Keratinocyte (primary cell): ENCODE results near the gene OPTC. TPM values are rescaled to one million over a fixed set of nuclear protein-coding genes. Genes with fewer than 3 reads are reported as not detected.

Source experiments
- DNase-seq: peaks from one replicate; pipeline ENCODE4 v3.0.0-alpha.2; 2011; ENCODE audit warnings: low read depth, missing footprints, low spot score
- FAIRE-seq: peaks from 2 replicates; lab custom pipeline; 2011; peaks lifted over from hg19 to GRCh38; lab: Jason Lieb, UNC
- H2AFZ ChIP-seq: 2 replicates; pipeline ENCODE4 v1.6.0; 2012; ENCODE audit warnings: low read length, control low read depth, inconsistent platforms; ENCODE audit not compliant: control insufficient read depth
- H3K27ac ChIP-seq: 2 replicates; pipeline ENCODE4 v1.5.1; 2011; ENCODE audit warnings: low read length; ENCODE audit not compliant: control insufficient read depth, insufficient read depth
- H3K27me3 ChIP-seq: 3 replicates; pipeline ENCODE4 v1.6.0; 2011; ENCODE audit warnings: low read length; ENCODE audit not compliant: control insufficient read depth, insufficient read depth; ENCODE audit errors: extremely low read depth
- H3K36me3 ChIP-seq, 2 experiments: 2 replicates in 1 of 2; 3 replicates in 1 of 2; pipeline ENCODE4 v1.5.1; 2011; ENCODE audit warnings: low read length in 2 of 2, mild to moderate bottlenecking in 1 of 2; ENCODE audit not compliant: control insufficient read depth in 2 of 2, insufficient read depth in 2 of 2; ENCODE audit errors: extremely low read depth in 1 of 2
- H3K4me1 ChIP-seq: 3 replicates; pipeline ENCODE4 v1.5.1; 2011; ENCODE audit warnings: low read length; ENCODE audit not compliant: control insufficient read depth, insufficient read depth; ENCODE audit errors: extremely low read depth
- H3K4me2 ChIP-seq: 3 replicates; pipeline ENCODE4 v1.6.0; 2011; ENCODE audit warnings: low read depth, low read length; ENCODE audit not compliant: control insufficient read depth, insufficient read depth; ENCODE audit errors: extremely low read depth
- H3K4me3 ChIP-seq, 3 experiments: fragments of 200-600 bp in 1 of 3; sonication (generic) in 1 of 3; 2 replicates in 2 of 3; 3 replicates in 1 of 3; pipeline ENCODE4 v1.5.1; 2011 to 2016; ENCODE audit warnings: low read length in 3 of 3, mild to moderate bottlenecking in 3 of 3, control low read depth in 2 of 3, inconsistent platforms in 1 of 3, low read depth in 1 of 3, mixed read lengths in 1 of 3, mixed run types in 1 of 3, moderate library complexity in 1 of 3; ENCODE audit not compliant: control insufficient read depth in 2 of 3, insufficient read depth in 2 of 3; ENCODE audit errors: extremely low read depth in 1 of 3
- H3K79me2 ChIP-seq: 2 replicates; pipeline ENCODE4 v1.6.0; 2012; ENCODE audit warnings: low read length; ENCODE audit not compliant: control insufficient read depth, insufficient read depth
- H3K9ac ChIP-seq: 3 replicates; pipeline ENCODE4 v1.6.0; 2011; ENCODE audit warnings: low read length; ENCODE audit not compliant: control insufficient read depth, insufficient read depth; ENCODE audit errors: extremely low read depth
- H3K9me1 ChIP-seq: 3 replicates; pipeline ENCODE4 v1.6.0; 2011; ENCODE audit warnings: low read length; ENCODE audit not compliant: control insufficient read depth, insufficient read depth; ENCODE audit errors: extremely low read depth
- H3K9me3 ChIP-seq: 2 replicates; pipeline ENCODE4 v1.5.1; 2012; ENCODE audit warnings: low read depth, low read length; ENCODE audit not compliant: control insufficient read depth
- H4K20me1 ChIP-seq: 3 replicates; pipeline ENCODE4 v1.6.0; 2011; ENCODE audit warnings: low read length; ENCODE audit not compliant: control insufficient read depth, insufficient read depth; ENCODE audit errors: extremely low read depth
- CTCF ChIP-seq, 3 experiments: IDR thresholded peaks in 1 of 3; conservative IDR thresholded peaks in 1 of 3; optimal IDR thresholded peaks in 1 of 3; 2 replicates in 2 of 3; 3 replicates in 1 of 3; pipeline versions ENCODE3 to v1.5.1; 2011; ENCODE audit warnings: low read length in 3 of 3, mild to moderate bottlenecking in 3 of 3, moderate library complexity in 2 of 3, control low read depth in 1 of 3, inconsistent platforms in 1 of 3; ENCODE audit not compliant: insufficient read depth in 2 of 3; ENCODE audit errors: extremely low read depth in 1 of 3
- EZH2 ChIP-seq: IDR thresholded peaks from one replicate; pipeline ENCODE4 v1.6.1; 2012; ENCODE audit warnings: inconsistent platforms, mild to moderate bottlenecking, low read length, moderate library complexity
- dilution Hi-C: fragments of 300-500 bp; cut with MboI; formaldehyde crosslinking; loops from one replicate; pipeline ENCODE4 v1.7.0; 2020; ENCODE audit warnings: low sequenced_read_pairs; ENCODE audit not compliant: extremely low pct_ligation_motif_present
- polyA plus RNA-seq, 5 experiments: library from polyadenylated mRNA; depleted of rRNA in 3 of 5; stranded (reverse) in 3 of 5; stranded (forward) in 1 of 5; unstranded in 1 of 5; fragments of >200 nt; gene quantifications; 1 replicate in 1 of 5; 2 replicates in 3 of 5; 3 replicates in 1 of 5; pipeline versions ENCODE4 v1.2.1 to v1.2.3, GENCODE V29; 2011 to 2012; ENCODE audit warnings: missing spikeins in 2 of 5, low read depth in 1 of 5, low replicate concordance in 1 of 5

OPTC gene
- polyA plus RNA-seq, 1 donor (not counting 4 experiments of a cell fraction or from before 2014, with no cell fraction given), result not detected

- H3K4me1 ChIP-seq, result no peaks in the 10 kb centered on the region
- H2AFZ ChIP-seq, result no peak overlapping the region
- FAIRE-seq (no peak), DNase-seq (no peak)
- H3K27me3 ChIP-seq, result peaks cover 25% of the 10 kb centered on the region
- H3K9me3 ChIP-seq, result no peaks in the 10 kb centered on the region
- H3K4me2 ChIP-seq, result no peak overlapping the region
- H3K36me3 ChIP-seq, result no peaks in the 10 kb centered on the region
- H3K27ac ChIP-seq, result no peak overlapping the region
- no peaks in the 10 kb centered on the region for H4K20me1 ChIP-seq
- H3K9ac ChIP-seq, result no peak overlapping the region
- dilution Hi-C loops, result loop anchor here (25.0 kb wide), 1 partner anchor 88 kb away; the partner anchor contains the start of gene FMOD
- no peaks in the 10 kb centered on the region for H3K79me2 ChIP-seq
- H3K9me1 ChIP-seq, result no peaks in the 10 kb centered on the region
- TF ChIP-seq EZH2 (no peak), CTCF (optimal IDR thresholded peaks at IDR 0.05 in 1 of 3, IDR thresholded peaks at IDR 0.05 in 1 of 3, conservative IDR thresholded peaks at IDR 0.05 in 1 of 3; ENCODE audit: extremely low read depth in 1 of 3, insufficient read depth in 2 of 3, low read length in 3 of 3) (no peak)
- no peak overlapping the region for H3K4me3 ChIP-seq
Observed at GRCh38 chr1:203450001-203450400, 44.0 kb upstream of the OPTC start.

GRCh38 chr1:203450479-203451149 is 43.3 kb upstream of the OPTC start:
- Histone ChIP-seq H2AFZ (no peak overlapping the region), H3K9ac (no peak overlapping the region), H3K79me2 (no peaks in the 10 kb centered on the region), H3K9me3 (no peaks in the 10 kb centered on the region), H4K20me1 (no peaks in the 10 kb centered on the region), H3K4me1 (no peaks in the 10 kb centered on the region), H3K27me3 (peaks cover 25% of the 10 kb centered on the region), H3K27ac (no peak overlapping the region), H3K9me1 (no peaks in the 10 kb centered on the region), H3K4me3 (no peak overlapping the region), H3K4me2 (no peak overlapping the region), H3K36me3 (no peaks in the 10 kb centered on the region)
- peak in 1 of 3 experiments; percentile 3 for TF ChIP-seq CTCF (optimal IDR thresholded peaks at IDR 0.05 in 1 of 3, IDR thresholded peaks at IDR 0.05 in 1 of 3, conservative IDR thresholded peaks at IDR 0.05 in 1 of 3; ENCODE audit: extremely low read depth in 1 of 3, insufficient read depth in 2 of 3, low read length in 3 of 3)
- TF ChIP-seq EZH2, result no peak
- DNase-seq, result no peak
- dilution Hi-C loops, result loop anchor here (25.0 kb wide), 1 partner anchor 88 kb away; the partner anchor contains the start of gene FMOD
- FAIRE-seq, result no peak
